Fibroblast of mammary gland (primary cell): ENCODE results near the gene G6PC1.
"Not testable (repeated sequence)": the region's sequence is repeated elsewhere in the genome, so short reads cannot be mapped to it uniquely, and the experiment has no call there.

ENCODE experiments used
- DNase-seq: peaks from one replicate; pipeline ENCODE4 v3.0.0-alpha.2; 2010; ENCODE audit warnings: low read depth
- H3K4me3 ChIP-seq: 2 replicates; pipeline ENCODE4 v1.5.1; 2011; ENCODE audit warnings: low read depth, mild to moderate bottlenecking, low read length, moderate library complexity; ENCODE audit not compliant: control insufficient read depth
- CTCF ChIP-seq: conservative IDR thresholded peaks from 2 replicates; pipeline ENCODE4 v1.5.1; 2011; ENCODE audit warnings: low read depth, low read length, inconsistent platforms; ENCODE audit not compliant: control insufficient read depth, insufficient read depth

The G6PC1 gene

GRCh38 chr17:42866631-42867575 lies 33.7 kb upstream of the G6PC1 start:
- DNase-seq = no peak
- no peak overlapping the region for H3K4me3 ChIP-seq
- no peak for TF ChIP-seq CTCF

- not testable (repeated sequence) for H3K4me3 ChIP-seq, DNase-seq
Observed at GRCh38 chr17:42867694-42868261, 32.8 kb upstream of the G6PC1 start.

GRCh38 chr17:42868338-42868737 lies 32.3 kb upstream of the G6PC1 start:
- TF ChIP-seq CTCF = no peak
- H3K4me3 ChIP-seq = no peak overlapping the region
- no peak for DNase-seq

- TF ChIP-seq CTCF = no peak
- H3K4me3 ChIP-seq = no peak overlapping the region
- no peak for DNase-seq
Observed at GRCh38 chr17:42871647-42872046, 29.0 kb upstream of the G6PC1 start.

DNA sequence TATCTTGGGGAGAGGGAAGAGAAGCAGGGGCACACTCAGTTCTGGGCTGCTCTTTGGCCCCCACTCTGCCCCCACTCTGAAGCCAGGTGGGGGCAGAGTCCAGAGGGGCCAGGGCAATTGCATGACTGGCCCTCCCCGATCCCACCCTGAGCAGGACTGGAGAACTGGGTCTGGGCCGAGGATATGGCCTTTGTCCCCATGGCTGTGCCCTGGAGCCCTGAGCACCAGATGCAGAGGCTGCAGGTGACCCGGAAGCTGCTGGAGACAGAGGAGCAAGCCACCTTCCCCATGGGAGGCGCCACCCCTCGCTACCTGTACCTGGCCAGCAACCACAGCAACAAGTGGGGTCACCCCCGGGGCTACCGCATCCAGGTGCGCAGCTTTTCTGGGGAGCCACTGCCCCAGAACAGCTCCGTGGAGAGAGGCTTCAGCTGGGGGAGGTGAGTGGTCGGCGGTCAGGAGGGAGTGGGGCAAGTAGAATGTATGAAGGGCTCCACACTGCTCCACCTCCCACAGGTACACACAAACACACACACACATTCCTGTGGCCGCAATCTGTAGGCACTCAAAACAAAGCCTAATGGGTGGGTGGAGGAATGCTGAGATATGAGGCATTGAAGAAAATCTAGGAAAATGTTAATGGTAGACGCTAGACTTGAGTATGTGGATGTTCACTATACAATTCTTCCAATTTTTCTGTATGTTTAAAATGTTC lies 28.2 kb upstream of the G6PC1 start:
- no peak for DNase-seq
- no peak for TF ChIP-seq CTCF

GRCh38 chr17:42873315-42873714 lies 27.3 kb upstream of the G6PC1 start:
- TF ChIP-seq CTCF = no peak
- DNase-seq = no peak
- H3K4me3 ChIP-seq = no peak overlapping the region

More for the DNA sequence above, 28.2 kb upstream of the G6PC1 start:
- no peak overlapping the region for H3K4me3 ChIP-seq

- H3K4me3 ChIP-seq, DNase-seq: not testable (repeated sequence)
Observed at GRCh38 chr17:42873932-42874695, 26.5 kb upstream of the G6PC1 start.
